HepG2 (cell line): ENCODE results near the gene UBE2D3. TPM values are rescaled to one million over a fixed set of nuclear protein-coding genes. Genes with fewer than 3 reads are reported as not detected.

ENCODE experiments used
- EEA1 ChIP-seq: sonication (generic); formaldehyde crosslinking; IDR thresholded peaks from 2 replicates; pipeline ENCODE4 v1.5.1; 2020; ENCODE audit warnings: mild to moderate bottlenecking, missing genetic modification reagents, borderline replicate concordance
- GLI4 ChIP-seq: sonication (generic); formaldehyde crosslinking; IDR thresholded peaks from 2 replicates; pipeline ENCODE4 v1.5.1; 2020; ENCODE audit warnings: missing genetic modification reagents, mild to moderate bottlenecking, moderate library complexity, borderline replicate concordance
- HOXA5 ChIP-seq: sonication (generic); formaldehyde crosslinking; IDR thresholded peaks from 2 replicates; pipeline ENCODE4 v1.4.0; 2020; ENCODE audit warnings: missing genetic modification reagents
- MYNN ChIP-seq: sonication (generic); formaldehyde crosslinking; IDR thresholded peaks from 2 replicates; pipeline ENCODE4 v1.4.0; 2020; ENCODE audit warnings: mild to moderate bottlenecking, low read depth, missing genetic modification reagents
- SOX13 ChIP-seq, 3 experiments: fragments of 450-650 bp in 1 of 3; sonication (generic) in 1 of 3; formaldehyde crosslinking in 1 of 3; IDR thresholded peaks in 2 of 3; conservative IDR thresholded peaks in 1 of 3; 2 replicates each; pipeline versions ENCODE4 v1.5.0 to v1.6.1; 2016 to 2020; ENCODE audit warnings: antibody characterized with exemption in 1 of 3, mild to moderate bottlenecking in 1 of 3, missing compliant biosample characterization in 1 of 3, missing genetic modification reagents in 1 of 3, moderate library complexity in 1 of 3
- SRY ChIP-seq: sonication (generic); formaldehyde crosslinking; IDR thresholded peaks from 2 replicates; pipeline ENCODE4 v1.8.0; 2022; ENCODE audit warnings: mild to moderate bottlenecking, missing genetic modification reagents
- TOE1 ChIP-seq: sonication (generic); formaldehyde crosslinking; IDR thresholded peaks from 2 replicates; pipeline ENCODE4 v1.4.0; 2020; ENCODE audit warnings: mild to moderate bottlenecking, missing genetic modification reagents
- YEATS2 ChIP-seq: sonication (generic); formaldehyde crosslinking; IDR thresholded peaks from 2 replicates; pipeline ENCODE4 v1.4.0; 2020; ENCODE audit warnings: missing genetic modification reagents, borderline replicate concordance
- ZBTB21 ChIP-seq: sonication (generic); formaldehyde crosslinking; IDR thresholded peaks from 2 replicates; pipeline ENCODE4 v1.4.0; 2020; ENCODE audit warnings: missing genetic modification reagents
- ZNF230 ChIP-seq: sonication (generic); formaldehyde crosslinking; IDR thresholded peaks from 2 replicates; pipeline ENCODE4 v1.4.0; 2020; ENCODE audit warnings: mild to moderate bottlenecking, missing genetic modification reagents
- ZNF761 ChIP-seq: sonication (generic); formaldehyde crosslinking; conservative IDR thresholded peaks from 2 replicates; pipeline ENCODE4 v1.4.0; 2020; ENCODE audit warnings: mild to moderate bottlenecking, missing genetic modification reagents
- polyA plus RNA-seq, 8 experiments: library from polyadenylated mRNA; depleted of rRNA in 3 of 8; stranded (reverse) in 7 of 8; unstranded in 1 of 8; fragments of >200 nt; fragmentation: Illumina TruSeq in 4 of 8; extraction: Trizol in 4 of 8; gene quantifications; 2 replicates each; pipeline versions ENCODE4 v1.2.1 to v1.2.3, GENCODE V29; 2011 to 2016; ENCODE audit warnings: low read depth in 4 of 8, missing spikeins in 1 of 8, mixed read lengths in 1 of 8; ENCODE audit not compliant: insufficient read depth in 1 of 8
- total RNA-seq, 5 experiments: library from RNA; depleted of rRNA; stranded (reverse); fragments of >200 nt; fragmentation: Illumina TruSeq; extraction: Trizol; gene quantifications; 2 replicates each; pipeline ENCODE4 v1.2.3, GENCODE V29; 2016; ENCODE audit warnings: low read depth in 1 of 5
- TF ChIP-seq, protein P1 (sequence below): sonication (generic); formaldehyde crosslinking; IDR thresholded peaks from 2 replicates; pipeline ENCODE4 v1.4.0; 2020; ENCODE audit warnings: missing genetic modification reagents, borderline replicate concordance
- TF ChIP-seq, protein P2 (sequence below): sonication (generic); formaldehyde crosslinking; IDR thresholded peaks from 2 replicates; pipeline ENCODE4 v1.4.0; 2020; ENCODE audit warnings: missing genetic modification reagents

Gene UBE2D3
- total and polyA plus RNA-seq, 2 of the 13 experiments (the other 11 are each of a cell fraction or from before 2014, with no cell fraction given) = 224 to 293 TPM

DNA sequence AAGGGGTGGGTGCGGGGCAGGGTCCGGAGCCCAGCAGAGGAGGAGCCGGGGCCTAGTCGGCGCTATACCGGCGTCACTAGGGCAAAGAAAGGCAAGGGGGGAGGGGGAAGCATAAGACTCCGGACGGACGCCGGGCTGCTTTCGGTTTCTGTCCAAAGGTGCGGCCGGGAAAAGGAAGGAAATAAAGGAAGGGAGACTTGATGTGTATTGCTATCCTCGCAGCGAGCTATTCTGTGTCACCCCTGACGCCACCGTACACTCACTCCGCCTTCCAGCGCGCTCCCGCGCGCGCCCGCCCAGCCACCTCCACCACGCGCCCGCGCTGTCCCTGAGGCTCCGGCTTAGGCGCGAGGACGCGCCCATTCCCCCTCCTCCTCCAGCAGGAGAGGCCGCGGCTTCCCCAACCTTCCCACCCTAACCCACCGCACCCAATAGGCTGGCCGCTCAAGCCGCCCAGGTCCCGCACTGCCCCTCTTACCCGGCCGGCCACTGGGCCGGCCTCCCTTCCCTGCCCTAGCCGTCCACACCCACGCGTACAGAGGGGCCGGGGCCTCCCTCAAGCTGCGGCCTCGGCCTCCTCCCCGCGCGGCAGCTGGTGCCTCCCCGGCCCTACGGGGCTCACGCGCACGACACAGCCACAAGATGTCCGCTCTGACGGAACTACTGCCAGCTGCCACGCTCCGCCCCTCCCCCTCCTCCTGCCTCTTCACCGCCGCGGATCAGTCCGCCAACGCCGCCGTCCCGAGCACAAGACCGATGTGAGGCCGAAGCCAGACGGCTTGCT is at the start of gene UBE2D3 (continued):
- TF ChIP-seq, protein P1, sequence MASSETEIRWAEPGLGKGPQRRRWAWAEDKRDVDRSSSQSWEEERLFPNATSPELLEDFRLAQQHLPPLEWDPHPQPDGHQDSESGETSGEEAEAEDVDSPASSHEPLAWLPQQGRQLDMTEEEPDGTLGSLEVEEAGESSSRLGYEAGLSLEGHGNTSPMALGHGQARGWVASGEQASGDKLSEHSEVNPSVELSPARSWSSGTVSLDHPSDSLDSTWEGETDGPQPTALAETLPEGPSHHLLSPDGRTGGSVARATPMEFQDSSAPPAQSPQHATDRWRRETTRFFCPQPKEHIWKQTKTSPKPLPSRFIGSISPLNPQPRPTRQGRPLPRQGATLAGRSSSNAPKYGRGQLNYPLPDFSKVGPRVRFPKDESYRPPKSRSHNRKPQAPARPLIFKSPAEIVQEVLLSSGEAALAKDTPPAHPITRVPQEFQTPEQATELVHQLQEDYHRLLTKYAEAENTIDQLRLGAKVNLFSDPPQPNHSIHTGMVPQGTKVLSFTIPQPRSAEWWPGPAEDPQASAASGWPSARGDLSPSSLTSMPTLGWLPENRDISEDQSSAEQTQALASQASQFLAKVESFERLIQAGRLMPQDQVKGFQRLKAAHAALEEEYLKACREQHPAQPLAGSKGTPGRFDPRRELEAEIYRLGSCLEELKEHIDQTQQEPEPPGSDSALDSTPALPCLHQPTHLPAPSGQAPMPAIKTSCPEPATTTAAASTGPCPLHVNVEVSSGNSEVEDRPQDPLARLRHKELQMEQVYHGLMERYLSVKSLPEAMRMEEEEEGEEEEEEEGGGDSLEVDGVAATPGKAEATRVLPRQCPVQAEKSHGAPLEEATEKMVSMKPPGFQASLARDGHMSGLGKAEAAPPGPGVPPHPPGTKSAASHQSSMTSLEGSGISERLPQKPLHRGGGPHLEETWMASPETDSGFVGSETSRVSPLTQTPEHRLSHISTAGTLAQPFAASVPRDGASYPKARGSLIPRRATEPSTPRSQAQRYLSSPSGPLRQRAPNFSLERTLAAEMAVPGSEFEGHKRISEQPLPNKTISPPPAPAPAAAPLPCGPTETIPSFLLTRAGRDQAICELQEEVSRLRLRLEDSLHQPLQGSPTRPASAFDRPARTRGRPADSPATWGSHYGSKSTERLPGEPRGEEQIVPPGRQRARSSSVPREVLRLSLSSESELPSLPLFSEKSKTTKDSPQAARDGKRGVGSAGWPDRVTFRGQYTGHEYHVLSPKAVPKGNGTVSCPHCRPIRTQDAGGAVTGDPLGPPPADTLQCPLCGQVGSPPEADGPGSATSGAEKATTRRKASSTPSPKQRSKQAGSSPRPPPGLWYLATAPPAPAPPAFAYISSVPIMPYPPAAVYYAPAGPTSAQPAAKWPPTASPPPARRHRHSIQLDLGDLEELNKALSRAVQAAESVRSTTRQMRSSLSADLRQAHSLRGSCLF (CRISPR knock-in tag) = no peak
- TF ChIP-seq YEATS2 (no peak; the same call in 1 of the 2 replicates), HOXA5 (CRISPR knock-in tag) (peak; percentile 69; the same call in 1 of the 2 replicates), GLI4 (CRISPR knock-in tag) (peak; percentile 54; the same call in 1 of the 2 replicates), ZNF230 (CRISPR knock-in tag) (0 out of 2 replicates have a peak, but pooled peaks have one; percentile 25), TOE1 (CRISPR knock-in tag) (no peak; the same call in 1 of the 2 replicates), EEA1 (CRISPR knock-in tag) (no peak), SRY (CRISPR knock-in tag) (no peak), MYNN (no peak), SOX13 (IDR thresholded peaks at IDR 0.05) (peak; percentile 45; the same call in 1 of the 2 replicates), SOX13 (CRISPR knock-in tag; conservative IDR thresholded peaks at IDR 0.05 in 1 of 2, IDR thresholded peaks at IDR 0.05 in 1 of 2) (peak; percentile 34 to 75; a peak in 1 of 4 replicates), ZBTB21 (CRISPR knock-in tag) (no peak), ZNF761 (CRISPR knock-in tag) (peak; percentile 70)
- TF ChIP-seq, protein P2, sequence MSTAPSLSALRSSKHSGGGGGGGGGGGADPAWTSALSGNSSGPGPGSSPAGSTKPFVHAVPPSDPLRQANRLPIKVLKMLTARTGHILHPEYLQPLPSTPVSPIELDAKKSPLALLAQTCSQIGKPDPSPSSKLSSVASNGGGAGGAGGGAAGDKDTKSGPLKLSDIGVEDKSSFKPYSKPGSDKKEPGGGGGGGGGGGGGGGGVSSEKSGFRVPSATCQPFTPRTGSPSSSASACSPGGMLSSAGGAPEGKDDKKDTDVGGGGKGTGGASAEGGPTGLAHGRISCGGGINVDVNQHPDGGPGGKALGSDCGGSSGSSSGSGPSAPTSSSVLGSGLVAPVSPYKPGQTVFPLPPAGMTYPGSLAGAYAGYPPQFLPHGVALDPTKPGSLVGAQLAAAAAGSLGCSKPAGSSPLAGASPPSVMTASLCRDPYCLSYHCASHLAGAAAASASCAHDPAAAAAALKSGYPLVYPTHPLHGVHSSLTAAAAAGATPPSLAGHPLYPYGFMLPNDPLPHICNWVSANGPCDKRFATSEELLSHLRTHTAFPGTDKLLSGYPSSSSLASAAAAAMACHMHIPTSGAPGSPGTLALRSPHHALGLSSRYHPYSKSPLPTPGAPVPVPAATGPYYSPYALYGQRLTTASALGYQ (CRISPR knock-in tag) = no peak; the same call in 1 of the 2 replicates
